BE2C (cell line): Measurements from ENCODE around the gene PNPLA7.

ENCODE experiments used
- DNase-seq: peaks from one replicate; pipeline ENCODE4 v3.0.0-alpha.2; 2020
- H3K27me3 ChIP-seq: fragments of 250-450 bp; sonication (Bioruptor Pico); 2 replicates; pipeline ENCODE4 v1.5.1; 2020; ENCODE audit warnings: mild to moderate bottlenecking
- H3K36me3 ChIP-seq: fragments of 250-450 bp; sonication (Bioruptor Pico); 2 replicates; pipeline ENCODE4 v1.5.1; 2020; ENCODE audit warnings: mild to moderate bottlenecking
- H3K4me1 ChIP-seq: fragments of 250-450 bp; sonication (Bioruptor Pico); 2 replicates; pipeline ENCODE4 v1.5.1; 2020
- H3K4me3 ChIP-seq: 2 replicates; pipeline ENCODE4 v1.5.1; 2011; ENCODE audit warnings: low read depth, low read length
- H3K9me3 ChIP-seq: fragments of 250-450 bp; sonication (Bioruptor Pico); 2 replicates; pipeline ENCODE4 v1.5.1; 2020
- CTCF ChIP-seq: IDR thresholded peaks from 2 replicates; pipeline ENCODE4 v1.5.1; 2012; ENCODE audit warnings: mild to moderate bottlenecking, low read depth, low read length

Gene PNPLA7

DNA sequence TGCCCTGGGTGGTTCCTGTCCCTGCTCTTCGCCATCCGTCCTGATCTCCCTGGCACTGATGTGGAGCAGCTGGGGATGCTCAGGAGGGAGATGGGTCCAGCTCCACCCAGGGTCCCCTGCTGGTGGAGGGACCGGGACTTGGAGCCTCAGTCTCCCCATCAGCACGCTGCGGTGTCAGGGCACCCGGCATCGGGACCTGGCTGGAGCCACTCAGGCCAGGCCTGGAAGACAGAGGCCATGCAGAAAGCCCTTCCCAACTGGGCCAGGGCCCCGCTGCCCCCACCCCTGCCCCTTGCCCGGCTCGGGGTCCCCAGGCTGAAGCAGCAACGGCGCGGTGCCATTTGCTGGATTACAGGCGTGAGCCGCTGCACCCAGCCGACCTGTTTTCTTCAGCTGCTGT lies 50.8 kb downstream of the PNPLA7 start:
- H3K27me3 ChIP-seq, result no peaks in the 10 kb centered on the region

GRCh38 chr9:137498720-137499150 lies 51.5 kb downstream of the PNPLA7 start:
- no peak for TF ChIP-seq CTCF
- Histone ChIP-seq H3K9me3 (no peaks in the 10 kb centered on the region; the same call in 1 of the 2 replicates), H3K27me3 (no peaks in the 10 kb centered on the region)

More for the DNA sequence above, 50.8 kb downstream of the PNPLA7 start:
- Histone ChIP-seq H3K9me3 (no peaks in the 10 kb centered on the region), H3K36me3 (no peaks in the 10 kb centered on the region), H3K4me3 (no peak overlapping the region), H3K4me1 (no peaks in the 10 kb centered on the region)
- no peak for TF ChIP-seq CTCF
- no peak for DNase-seq

DNA sequence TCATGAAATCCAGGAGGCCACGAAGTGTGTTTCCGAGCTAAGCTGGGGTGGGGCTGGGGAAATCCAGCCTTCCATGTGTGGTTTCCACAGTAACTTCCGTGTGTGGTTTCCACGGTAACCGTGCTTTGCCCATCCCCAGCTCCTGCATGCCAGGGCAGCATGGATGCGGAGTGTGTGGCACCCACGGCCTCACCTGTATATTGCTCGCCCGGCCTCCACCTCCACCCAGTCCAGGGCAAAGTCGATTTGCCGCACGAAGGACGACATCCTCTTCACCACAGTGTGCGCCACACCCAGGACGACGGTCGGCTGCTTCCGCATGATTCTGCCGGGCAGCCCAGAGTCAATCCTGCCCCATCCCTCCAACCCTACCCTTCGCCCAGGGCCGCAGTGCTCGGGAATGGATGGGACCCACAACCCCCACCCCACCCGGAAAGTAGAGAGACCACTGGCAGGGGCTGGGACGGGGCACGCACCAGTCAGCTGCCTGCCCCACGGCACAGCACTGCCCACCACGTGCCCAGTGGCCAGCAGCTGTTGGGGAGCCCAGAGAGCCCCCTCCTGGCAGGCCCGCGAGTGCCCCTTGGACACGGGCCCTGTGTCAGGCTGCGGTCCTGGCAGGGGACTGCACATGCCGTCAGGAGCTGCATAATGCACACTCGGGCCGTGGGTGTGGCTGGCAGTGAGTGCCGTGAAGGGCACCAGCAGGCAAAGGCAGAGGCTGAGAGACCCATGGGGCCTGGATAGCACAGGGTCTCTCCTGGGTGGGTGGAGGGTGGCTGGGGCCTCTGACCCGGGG lies 52.1 kb downstream of the PNPLA7 start:
- Histone ChIP-seq H3K4me3 (no peak overlapping the region), H3K36me3 (no peaks in the 10 kb centered on the region), H3K9me3 (no peaks in the 10 kb centered on the region; the same call in 1 of the 2 replicates), H3K27me3 (no peaks in the 10 kb centered on the region), H3K4me1 (no peaks in the 10 kb centered on the region)
- no peak for DNase-seq
- TF ChIP-seq CTCF, result no peak

More at GRCh38 chr9:137498720-137499150, 51.5 kb downstream of the PNPLA7 start:
- DNase-seq, result no peak
- H3K4me3 ChIP-seq, result no peak overlapping the region
- H3K4me1 ChIP-seq, result no peaks in the 10 kb centered on the region
- H3K36me3 ChIP-seq, result no peaks in the 10 kb centered on the region

DNA sequence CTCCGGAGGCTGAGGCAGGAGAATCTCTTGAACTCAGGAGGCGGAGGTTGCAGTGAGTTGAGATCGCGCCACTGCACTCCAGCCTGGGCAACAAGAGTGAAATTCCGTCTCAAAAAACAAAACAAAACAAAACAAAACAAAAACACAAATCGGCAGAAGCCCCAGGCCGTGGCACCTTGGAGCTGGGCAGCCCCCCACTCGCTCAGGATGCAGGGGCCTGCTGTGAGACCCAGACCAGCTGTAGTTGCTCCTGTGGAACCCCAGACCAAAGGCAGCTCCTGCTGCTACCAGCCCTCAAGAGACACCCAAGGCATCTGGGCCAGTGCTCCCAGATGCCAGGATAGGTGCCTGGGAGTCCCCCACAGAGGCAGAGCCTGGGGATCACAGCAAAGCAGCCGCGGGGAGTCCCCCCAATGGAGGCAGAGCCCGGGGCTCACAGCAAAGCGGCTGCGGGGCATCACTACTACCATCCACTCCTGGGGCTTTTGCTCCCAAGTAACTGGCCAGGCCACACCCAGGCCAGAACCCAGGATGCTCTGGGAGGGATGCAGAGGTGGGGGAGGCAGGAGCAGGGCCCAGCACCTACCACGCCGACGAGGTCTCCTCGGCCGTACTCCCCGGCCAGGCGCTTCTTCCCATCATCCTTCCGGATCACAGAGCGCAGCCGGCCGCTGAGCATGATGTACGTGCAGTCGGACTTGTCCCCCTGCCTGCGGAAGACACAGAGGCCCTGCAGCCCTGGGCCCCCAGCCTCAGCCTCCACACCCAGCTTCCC lies 53.4 kb downstream of the PNPLA7 start:
- no peaks in the 10 kb centered on the region for H3K36me3 ChIP-seq
- no peak for DNase-seq
- TF ChIP-seq CTCF, result no peak
- peaks cover 3% of the 10 kb centered on the region; the same call in 1 of the 2 replicates for H3K4me1 ChIP-seq
- H3K4me3 ChIP-seq, result no peak overlapping the region
- no peaks in the 10 kb centered on the region; the same call in 1 of the 2 replicates for H3K9me3 ChIP-seq
- H3K27me3 ChIP-seq, result no peaks in the 10 kb centered on the region

- Histone ChIP-seq H3K27me3 (no peaks in the 10 kb centered on the region), H3K9me3 (no peaks in the 10 kb centered on the region; the same call in 1 of the 2 replicates), H3K4me1 (peaks cover 4% of the 10 kb centered on the region; the same call in 1 of the 2 replicates), H3K4me3 (no peak overlapping the region), H3K36me3 (no peaks in the 10 kb centered on the region)
- DNase-seq, result no peak
- no peak for TF ChIP-seq CTCF
These were observed 55.5 kb downstream of the PNPLA7 start for GRCh38 chr9:137494550-137495351.
